A673 (cell line): ENCODE results near the gene SSR1. TPM values are rescaled to one million over a fixed set of nuclear protein-coding genes. Genes with fewer than 3 reads are reported as not detected.

ENCODE experiments used
- BruUV-seq: library from RNA; stranded (reverse); fragments of 400-500 nt; replicated peaks from 2 replicates; lab custom pipeline; 2021; lab: Mats Ljungman, UMichigan
- CTCF ChIA-PET: fragments of 300-600 bp; sonication (Branson Sonifier 250); formaldehyde crosslinking; loops from one replicate; lab custom pipeline; 2022; ENCODE audit warnings: antibody characterized with exemption; lab: Charles Lee
- POLR2A ChIA-PET: fragments of 300-600 bp; sonication (Branson Sonifier 250); formaldehyde crosslinking; loops from one replicate; lab custom pipeline; 2022; ENCODE audit warnings: antibody characterized with exemption; ENCODE audit not compliant: low non-redundant PET; lab: Charles Lee
- DNase-seq: peaks from one replicate; pipeline ENCODE4 v3.0.0-alpha.2; 2015; ENCODE audit warnings: low spot score
- H3K27ac ChIP-seq: fragments of 200-600 bp; sonication (generic); 2 replicates; pipeline ENCODE4 v1.5.1; 2016; ENCODE audit warnings: mixed run types, low read depth, mild to moderate bottlenecking, mixed read lengths, antibody characterized with exemption, low read length; ENCODE audit not compliant: poor library complexity, severe bottlenecking
- H3K27me3 ChIP-seq: fragments of 200-600 bp; sonication (generic); replicated peaks from 2 replicates; pipeline ENCODE4 v1.6.1; 2017; ENCODE audit warnings: mixed run types, low read depth, mild to moderate bottlenecking, mixed read lengths, antibody characterized with exemption, low read length; ENCODE audit not compliant: insufficient read depth, poor library complexity
- H3K36me3 ChIP-seq: fragments of 200-600 bp; sonication (generic); 2 replicates; pipeline ENCODE4 v1.6.1; 2016; ENCODE audit warnings: mixed run types, mild to moderate bottlenecking, mixed read lengths, antibody characterized with exemption, low read length; ENCODE audit not compliant: insufficient read depth, poor library complexity, severe bottlenecking
- H3K4me1 ChIP-seq: fragments of 200-600 bp; sonication (generic); 2 replicates; pipeline ENCODE4 v1.6.1; 2017; ENCODE audit warnings: mixed run types, mild to moderate bottlenecking, mixed read lengths, antibody characterized with exemption, low read length; ENCODE audit not compliant: insufficient read depth, poor library complexity, severe bottlenecking
- H3K4me3 ChIP-seq: fragments of 200-600 bp; sonication (generic); 2 replicates; pipeline ENCODE4 v1.5.1; 2016; ENCODE audit warnings: low read depth, mixed run types, mild to moderate bottlenecking, mixed read lengths, low read length; ENCODE audit not compliant: poor library complexity, severe bottlenecking
- H3K9me3 ChIP-seq: fragments of 200-600 bp; sonication (generic); 2 replicates; pipeline ENCODE4 v1.6.1; 2016; ENCODE audit warnings: mixed run types, low read depth, mild to moderate bottlenecking, mixed read lengths, antibody characterized with exemption, low read length; ENCODE audit not compliant: poor library complexity, severe bottlenecking
- EZH2 ChIP-seq: fragments of 200-600 bp; sonication (generic); IDR thresholded peaks from 2 replicates; pipeline ENCODE4 v1.6.1; 2017; ENCODE audit warnings: borderline replicate concordance, low read depth, mild to moderate bottlenecking, mixed read lengths, antibody characterized with exemption, low read length; ENCODE audit not compliant: poor library complexity, severe bottlenecking
- intact Hi-C: fragments of 100-400 bp; cut with micrococcal nuclease; formaldehyde crosslinking; loops from one replicate; pipeline ENCODE4 v1.10.0; 2022; ENCODE audit not compliant: unreplicated experiment
- total RNA-seq: library from RNA; stranded (reverse); gene quantifications from 2 replicates; pipeline ENCODE4 v1.2.3, GENCODE V29; 2021
- TF ChIP-seq, protein P1 (sequence below): fragments of 300-800, 200-600 bp; sonication (generic); conservative IDR thresholded peaks from 2 replicates; pipeline ENCODE4 v1.5.1; 2017; ENCODE audit warnings: low read depth, mild to moderate bottlenecking, antibody characterized with exemption, low read length, moderate library complexity, mixed read lengths

SSR1 gene
- total RNA-seq, 1 experiment from 2014 or later, result 161 TPM

DNA sequence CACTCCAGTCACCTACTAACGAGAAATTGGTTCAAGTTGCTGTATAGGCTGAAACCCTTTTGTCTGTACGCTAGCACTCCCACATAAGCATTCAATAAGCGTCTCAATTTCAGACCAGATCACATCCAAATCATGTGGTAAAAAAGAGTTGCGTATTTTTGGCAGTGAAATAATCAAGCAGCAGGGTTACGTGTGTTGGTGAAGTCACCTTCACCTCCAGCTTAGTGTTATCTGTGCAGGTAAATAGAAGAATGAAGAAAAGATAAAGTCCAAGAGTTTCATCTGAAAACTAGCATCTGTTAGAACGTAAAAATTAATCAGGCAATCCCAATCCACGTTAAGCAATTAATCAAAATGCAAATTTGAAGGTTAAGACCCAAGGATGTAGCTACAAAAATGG is 11.3 kb downstream of the SSR1 start:
- TF ChIP-seq EZH2, result no peak
- TF ChIP-seq, protein P1, sequence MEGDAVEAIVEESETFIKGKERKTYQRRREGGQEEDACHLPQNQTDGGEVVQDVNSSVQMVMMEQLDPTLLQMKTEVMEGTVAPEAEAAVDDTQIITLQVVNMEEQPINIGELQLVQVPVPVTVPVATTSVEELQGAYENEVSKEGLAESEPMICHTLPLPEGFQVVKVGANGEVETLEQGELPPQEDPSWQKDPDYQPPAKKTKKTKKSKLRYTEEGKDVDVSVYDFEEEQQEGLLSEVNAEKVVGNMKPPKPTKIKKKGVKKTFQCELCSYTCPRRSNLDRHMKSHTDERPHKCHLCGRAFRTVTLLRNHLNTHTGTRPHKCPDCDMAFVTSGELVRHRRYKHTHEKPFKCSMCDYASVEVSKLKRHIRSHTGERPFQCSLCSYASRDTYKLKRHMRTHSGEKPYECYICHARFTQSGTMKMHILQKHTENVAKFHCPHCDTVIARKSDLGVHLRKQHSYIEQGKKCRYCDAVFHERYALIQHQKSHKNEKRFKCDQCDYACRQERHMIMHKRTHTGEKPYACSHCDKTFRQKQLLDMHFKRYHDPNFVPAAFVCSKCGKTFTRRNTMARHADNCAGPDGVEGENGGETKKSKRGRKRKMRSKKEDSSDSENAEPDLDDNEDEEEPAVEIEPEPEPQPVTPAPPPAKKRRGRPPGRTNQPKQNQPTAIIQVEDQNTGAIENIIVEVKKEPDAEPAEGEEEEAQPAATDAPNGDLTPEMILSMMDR, result no peak
- Histone ChIP-seq H3K36me3 (peaks cover 98% of the 10 kb centered on the region), H3K4me1 (peaks cover 5% of the 10 kb centered on the region), H3K4me3 (no peak overlapping the region), H3K9me3 (no peaks in the 10 kb centered on the region), H3K27ac (no peak overlapping the region), H3K27me3 (no peaks in the 10 kb centered on the region)
- ChIA-PET POLR2A (no interaction called here), CTCF (no interaction called here)
- no peak for DNase-seq
- no TSS peak for BruUV-seq
- intact Hi-C loops, result no loop called here

DNA sequence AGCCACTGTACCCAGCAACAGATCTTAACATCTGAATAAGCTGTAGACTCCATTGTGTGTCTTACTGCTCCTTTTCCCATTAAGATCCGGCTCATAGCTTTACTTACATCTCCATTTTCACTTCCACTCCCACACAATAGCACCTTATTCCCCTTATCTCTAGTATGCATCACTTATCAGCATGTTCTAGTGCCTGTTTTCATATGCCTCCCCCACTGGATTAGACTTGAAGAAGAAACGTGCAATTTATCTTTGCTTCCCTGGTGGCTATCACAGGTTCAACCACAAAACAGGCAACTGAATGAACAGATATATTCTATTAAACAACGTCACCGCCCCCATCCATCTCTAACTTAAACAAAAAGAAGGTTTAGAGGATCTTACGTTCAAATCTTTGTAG is 12.1 kb downstream of the SSR1 start:
- Histone ChIP-seq H3K4me3 (no peak overlapping the region), H3K4me1 (peaks cover 13% of the 10 kb centered on the region), H3K9me3 (no peaks in the 10 kb centered on the region), H3K27ac (no peak overlapping the region), H3K36me3 (peaks cover 99% of the 10 kb centered on the region), H3K27me3 (no peaks in the 10 kb centered on the region)
- BruUV-seq, result no TSS peak
- ChIA-PET POLR2A (no interaction called here), CTCF (no interaction called here)
- TF ChIP-seq, protein P1, result no peak
- TF ChIP-seq EZH2, result no peak
- intact Hi-C loops, result no loop called here
- no peak for DNase-seq

- Histone ChIP-seq H3K36me3 (peaks cover 92% of the 10 kb centered on the region), H3K4me3 (no peak overlapping the region), H3K27ac (no peak overlapping the region), H3K4me1 (peaks cover 20% of the 10 kb centered on the region), H3K9me3 (no peaks in the 10 kb centered on the region), H3K27me3 (no peaks in the 10 kb centered on the region)
- ChIA-PET CTCF (no interaction called here), POLR2A (no interaction called here)
- DNase-seq, result no peak
- intact Hi-C loops, result no loop called here
- TF ChIP-seq, protein P1, result no peak
- TF ChIP-seq EZH2, result no peak
- no TSS peak for BruUV-seq
These were observed 14.9 kb downstream of the SSR1 start for GRCh38 chr6:7298113-7298512.
